HG03280 (cell line): ENCODE results near the gene GGT7.
A peak's percentile ranks its signal among the peaks of the same experiment; 100 is the strongest.
"Not testable (repeated sequence)": the region's sequence is repeated elsewhere in the genome, so short reads cannot be mapped to it uniquely, and the experiment has no call there.

Experiments
- ATAC-seq: cut with Tn5 transposase; IDR thresholded peaks from one replicate; pipeline ENCODE4 v1.9.1; 2021; ENCODE audit warnings: mild to moderate bottlenecking, moderate library complexity; ENCODE audit not compliant: unreplicated experiment

Gene GGT7

DNA sequence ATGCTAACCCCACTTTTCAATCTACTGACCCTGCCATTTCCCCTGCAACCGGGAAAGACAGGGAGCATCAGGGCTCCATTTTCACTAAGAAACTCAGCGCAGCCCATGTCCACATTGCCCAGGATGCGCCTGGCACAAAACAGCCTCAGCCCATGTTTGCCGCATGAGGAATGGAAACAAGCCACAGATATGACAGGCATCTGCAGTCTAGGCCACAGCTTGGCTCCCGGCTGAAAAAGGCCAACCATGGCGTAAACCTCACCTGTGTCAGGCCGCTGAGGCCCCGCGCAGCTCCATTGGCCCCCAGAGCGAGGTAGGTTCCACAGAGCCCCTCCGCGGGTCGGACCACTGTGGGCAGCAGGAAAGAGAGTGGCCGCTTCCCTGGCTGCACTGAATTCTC, 21.7 kb downstream of the GGT7 start:
- ATAC-seq, result no peak

DNA sequence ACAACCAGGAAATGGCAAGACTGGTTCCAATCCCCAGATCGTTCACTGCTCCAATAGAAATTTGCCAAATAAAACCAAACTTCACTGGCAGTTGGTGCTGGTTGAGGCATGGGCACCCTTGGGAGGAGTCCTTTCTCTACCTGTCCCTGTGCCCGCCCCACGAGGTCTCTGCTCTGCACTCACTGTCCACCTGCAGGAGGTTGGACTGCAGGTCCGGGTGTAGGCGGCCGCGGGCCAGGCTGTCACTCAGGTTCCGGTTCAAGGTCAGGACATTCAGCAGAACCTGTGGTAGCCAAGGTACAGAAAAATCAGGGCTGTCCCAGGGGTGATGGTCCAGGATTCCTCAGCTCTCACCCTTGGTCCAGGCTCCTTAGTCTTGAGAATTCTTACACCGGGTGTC, 22.9 kb downstream of the GGT7 start:
- no peak for ATAC-seq

DNA sequence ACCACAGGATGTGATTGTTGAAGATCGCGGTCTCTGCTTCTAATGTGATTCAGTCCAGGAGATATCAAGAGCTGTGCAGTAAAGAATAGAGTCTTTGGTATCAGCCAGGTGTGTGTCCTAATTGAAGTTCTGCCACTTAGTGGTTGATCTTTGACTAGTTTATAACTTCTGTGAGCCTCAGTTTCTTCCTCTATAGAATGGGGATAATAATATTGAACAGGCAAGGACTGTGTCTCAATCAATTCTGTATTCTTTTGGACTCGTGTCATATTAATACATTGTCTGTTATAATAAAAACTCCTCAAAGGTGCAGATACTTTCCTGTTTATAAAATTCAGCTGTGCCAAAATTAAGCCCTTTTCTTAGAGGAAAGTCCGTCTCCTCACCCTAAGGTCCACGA, 24.1 kb downstream of the GGT7 start:
- ATAC-seq, result no peak

DNA sequence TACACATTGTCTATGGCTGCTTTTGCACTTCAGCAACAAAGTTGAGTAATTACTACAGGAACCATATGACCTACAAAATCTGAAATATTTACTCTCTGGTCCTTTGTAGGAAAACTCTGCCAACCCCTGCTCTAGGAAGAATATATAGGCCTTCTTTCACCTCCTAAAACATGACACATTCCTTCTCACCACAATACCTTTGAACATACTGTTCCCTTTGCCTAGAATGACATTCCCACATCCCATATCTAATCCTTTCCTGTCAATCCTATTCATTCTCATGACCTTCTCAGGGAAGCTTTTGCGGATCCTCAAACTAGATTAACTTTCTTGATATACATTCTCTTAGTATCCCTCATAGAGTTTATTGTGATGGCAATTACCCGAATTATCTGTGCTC, 29.2 kb downstream of the GGT7 start:
- ATAC-seq, result no peak

DNA sequence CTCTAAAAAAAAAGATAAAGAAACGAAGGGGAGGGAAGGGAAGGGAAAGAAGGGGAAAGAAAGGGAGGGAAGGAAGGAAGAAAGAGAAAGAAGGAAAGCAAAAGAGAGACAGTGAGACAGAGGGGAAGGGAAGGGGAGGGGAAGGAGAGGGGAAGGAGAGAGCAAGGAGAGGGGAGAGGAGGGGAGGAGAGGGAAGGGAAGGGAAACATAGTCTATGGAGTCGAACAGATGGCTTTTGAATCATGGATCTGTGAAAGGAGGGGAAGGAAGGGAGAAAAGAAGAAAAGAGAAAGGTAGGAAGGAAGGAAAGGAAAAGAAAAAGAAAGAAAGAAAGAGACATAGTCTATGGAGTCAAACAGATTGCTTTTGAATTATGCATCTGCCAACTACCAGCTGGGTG, 30.5 kb downstream of the GGT7 start:
- ATAC-seq, result no peak

DNA sequence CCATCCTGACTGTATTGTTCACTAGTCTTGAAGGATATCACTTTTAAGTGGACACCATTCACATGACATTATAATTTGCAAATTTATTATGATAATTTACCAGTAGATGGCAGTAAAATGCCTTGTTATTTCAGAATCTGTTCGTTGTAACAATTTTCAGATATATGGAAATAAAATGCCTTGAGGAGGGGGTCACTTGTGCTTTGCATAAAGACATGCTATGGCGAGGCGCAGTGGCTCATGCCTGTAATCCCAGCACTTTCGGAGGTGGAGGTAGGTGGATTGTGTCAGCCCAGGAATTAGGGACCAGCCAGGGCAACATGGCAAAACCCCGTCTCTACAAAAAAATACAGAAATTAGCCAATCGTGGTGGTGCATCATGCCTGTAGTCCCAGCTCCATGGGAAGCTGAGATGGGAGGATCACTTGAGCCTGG, 38.2 kb downstream of the GGT7 start:
- ATAC-seq, result no peak

DNA sequence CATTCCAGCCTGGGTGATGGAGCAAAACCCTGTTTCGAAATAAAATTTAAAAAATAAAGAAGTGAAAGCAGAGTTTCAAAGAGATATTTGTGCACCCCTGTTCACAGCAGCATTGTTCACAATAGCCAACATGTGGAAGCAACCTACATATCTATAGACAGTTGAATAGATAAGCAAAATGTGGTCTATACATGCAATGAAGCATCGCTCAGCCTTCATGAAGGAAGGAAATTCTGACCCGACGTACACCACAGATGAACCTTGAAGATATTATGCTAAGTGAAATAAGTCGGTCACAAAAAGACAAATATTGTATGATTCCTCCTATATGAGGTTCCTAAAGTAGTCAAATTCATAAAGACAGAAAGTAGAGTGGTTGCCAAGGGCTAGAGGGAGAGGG, 40.7 kb downstream of the GGT7 start:
- no peak for ATAC-seq

DNA sequence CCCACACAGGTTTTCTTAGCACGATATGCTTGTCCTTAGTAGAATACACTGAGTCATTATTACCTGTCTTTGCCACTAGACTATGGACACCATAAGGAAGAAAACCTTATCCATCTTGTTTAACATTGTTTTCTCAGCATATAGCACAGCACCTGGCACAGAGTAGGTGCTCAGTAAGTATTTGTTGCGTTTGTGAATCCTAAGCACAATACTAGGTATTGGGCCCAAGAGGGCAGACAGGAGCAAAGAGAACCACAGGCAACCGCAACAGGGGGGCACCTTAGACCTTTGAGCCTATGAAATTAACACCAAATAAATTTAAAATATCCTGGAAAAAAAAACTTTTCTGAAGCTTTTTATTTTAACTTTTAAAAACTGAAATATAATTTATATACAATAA, 43.5 kb downstream of the GGT7 start:
- ATAC-seq, result no peak

DNA sequence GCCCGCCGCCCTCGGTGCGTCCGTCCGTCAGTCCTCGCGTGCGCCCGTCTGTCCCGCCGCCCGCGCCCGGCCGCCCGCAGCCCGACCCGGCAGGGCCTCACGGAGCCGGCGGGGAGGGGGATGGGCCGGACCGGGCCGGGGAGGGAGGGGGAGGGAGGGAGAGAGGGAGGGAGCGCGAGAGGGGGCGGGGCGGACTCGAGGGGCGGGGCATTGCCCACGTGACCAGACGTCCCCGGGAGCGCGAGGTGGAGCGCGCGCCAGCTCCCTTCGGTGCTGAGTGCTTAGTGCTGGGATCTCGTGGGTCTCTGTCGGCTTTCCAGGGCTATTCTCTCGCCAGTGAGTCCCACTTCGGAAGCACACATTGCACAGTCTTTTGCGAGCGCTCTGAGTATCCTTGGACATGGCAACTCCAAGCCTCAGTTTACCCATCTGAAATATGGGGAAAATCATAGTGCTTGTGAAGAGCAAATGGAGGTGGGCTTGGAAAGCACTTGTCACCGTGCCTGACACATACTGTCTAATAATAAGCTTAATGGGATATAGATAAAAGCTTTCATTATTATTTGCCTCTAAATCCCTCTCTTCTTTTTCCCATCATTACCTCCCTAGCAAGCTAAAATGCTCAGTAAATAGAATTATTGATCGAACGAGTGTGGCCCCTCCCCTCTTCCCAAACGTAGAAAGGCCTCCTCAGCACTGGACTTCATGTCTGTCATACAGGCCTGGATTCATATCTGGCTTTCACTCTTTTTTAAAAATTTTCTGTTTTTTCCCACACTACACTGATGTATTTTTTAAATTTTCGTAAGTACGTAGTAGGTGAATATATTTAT, 46.9 kb downstream of the GGT7 start, which contains the start of gene NCOA6:
TSS of gene NCOA6 (minus strand) at position 122 of the 833 bp plus-strand sequence. CDS start 43,296 bp downstream, outside the sequence.
- peak; percentile 49 for ATAC-seq

DNA sequence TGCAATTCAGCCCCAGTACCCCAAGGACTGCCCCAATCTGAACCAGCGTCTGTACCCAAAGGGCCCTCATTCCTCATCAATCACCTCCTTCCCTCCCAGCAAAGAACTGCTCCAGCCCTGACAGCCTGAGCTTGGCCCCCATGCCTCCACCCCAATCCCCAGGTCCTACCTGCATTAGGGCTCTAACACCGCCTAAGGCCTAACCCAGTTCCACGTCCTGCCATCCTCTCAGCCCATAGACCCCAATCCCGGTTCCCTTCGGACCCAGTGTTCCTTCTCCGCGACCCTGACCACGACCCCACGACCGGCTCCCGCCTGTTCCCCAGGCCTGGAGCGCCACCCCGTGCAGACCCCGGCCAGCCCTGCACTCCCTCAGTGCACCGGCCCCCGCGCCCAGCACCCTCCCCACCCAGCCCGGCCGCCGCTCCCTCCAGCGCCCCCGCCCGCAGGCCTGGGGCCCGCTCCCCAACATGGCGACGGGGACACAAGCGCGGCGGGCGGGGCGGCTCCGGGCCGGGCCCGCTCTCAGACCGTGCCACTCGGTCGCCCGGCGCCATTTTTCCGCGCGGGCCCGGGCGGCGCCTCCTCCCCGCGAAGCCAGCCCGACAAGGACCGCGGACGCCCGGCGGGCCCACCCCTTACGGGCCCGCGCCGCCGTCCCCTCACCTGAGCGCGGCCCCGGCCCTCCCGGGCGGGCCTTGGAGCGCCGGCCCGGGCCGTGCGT, 47.7 kb downstream of the GGT7 start:
- peak; percentile 80 for ATAC-seq

DNA sequence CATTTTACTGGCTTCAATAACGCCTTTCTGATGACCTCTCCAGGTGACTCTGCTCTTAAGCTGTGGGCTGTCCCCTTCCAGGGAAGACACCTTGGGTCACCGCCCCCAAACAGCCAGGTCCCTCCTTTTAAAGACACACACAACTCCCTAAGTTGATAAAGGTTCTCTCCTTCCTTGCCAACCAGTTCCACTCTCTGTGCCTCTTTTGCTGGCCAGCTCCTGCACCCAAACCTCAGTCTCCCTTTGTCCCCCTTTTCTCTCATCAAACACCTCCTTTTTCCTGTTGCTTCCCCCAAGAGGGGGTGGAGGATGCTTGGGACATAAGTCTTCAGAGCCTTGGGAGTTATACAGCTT, 48.2 kb downstream of the GGT7 start:
- ATAC-seq, result peak; percentile 42

DNA sequence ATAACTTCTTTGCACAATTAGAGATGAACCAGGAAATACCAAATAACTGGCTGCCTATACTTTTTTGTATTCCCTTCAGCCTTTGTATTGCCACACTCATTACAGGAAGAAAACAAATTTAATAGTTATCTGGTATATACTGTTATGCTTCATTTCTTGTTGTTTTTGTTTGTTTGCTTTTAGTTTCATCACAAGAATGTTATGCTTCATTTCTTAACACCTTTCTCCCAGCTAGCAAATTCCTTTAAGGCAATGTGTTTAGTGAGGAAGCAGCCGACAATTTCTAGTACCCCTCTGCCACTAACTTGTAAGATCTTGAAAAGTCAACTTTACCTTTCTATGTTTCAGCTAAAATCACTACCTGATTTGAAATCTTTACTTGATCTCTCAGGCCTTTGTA, 48.6 kb downstream of the GGT7 start:
- no peak for ATAC-seq

DNA sequence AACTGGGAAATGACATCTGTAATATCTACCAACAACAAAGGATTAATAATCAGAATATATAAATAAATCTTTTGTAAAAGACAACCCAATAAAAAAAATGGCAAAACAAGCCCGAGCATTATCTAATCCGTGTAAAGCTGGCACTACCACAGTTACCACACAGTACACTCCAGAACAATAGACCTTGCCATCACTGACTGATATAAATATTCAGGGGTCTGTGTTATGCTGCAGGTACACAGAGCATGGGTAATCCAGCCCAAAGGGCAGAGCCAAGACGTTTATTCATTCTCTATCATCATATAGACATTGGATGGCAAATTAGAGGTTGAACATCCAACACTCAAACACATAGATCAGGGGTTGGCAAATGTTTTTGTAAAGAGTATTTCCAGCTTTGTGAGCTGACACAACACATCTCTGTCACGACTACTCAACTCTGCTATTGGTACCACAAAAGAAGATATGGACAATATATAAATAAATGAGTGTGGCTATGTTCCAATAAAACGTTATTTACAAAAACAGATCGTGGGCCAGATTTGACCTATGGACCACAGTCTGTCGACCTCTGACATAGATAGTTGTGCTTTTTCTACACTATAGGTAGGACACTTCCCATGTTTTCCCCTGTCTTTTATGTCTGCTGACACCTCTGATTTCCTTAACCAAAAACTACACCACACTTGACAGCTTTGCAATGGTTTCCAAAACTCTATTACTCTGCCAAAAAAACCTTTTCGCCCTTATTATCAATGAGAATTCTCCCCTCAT, 51.7 kb downstream of the GGT7 start:
- no peak for ATAC-seq

DNA sequence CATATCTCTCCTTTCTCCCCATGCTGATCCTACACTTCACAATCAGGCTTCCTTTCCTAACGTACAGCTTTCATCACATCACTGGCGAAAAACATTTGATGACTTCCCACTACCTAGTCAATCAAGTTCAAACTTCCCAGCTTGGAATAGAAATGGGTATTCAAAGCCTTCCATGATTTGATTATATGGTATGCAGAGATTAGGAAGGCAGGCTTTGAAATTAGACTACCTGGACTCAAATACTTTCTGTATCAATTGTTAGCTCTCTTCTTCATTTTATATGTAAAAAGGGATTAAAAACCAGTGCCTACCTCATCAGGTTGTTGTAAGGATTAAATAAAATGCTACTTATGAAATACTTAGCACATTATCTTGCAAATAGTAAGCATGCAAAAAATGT, 54.9 kb downstream of the GGT7 start:
- no peak for ATAC-seq

DNA sequence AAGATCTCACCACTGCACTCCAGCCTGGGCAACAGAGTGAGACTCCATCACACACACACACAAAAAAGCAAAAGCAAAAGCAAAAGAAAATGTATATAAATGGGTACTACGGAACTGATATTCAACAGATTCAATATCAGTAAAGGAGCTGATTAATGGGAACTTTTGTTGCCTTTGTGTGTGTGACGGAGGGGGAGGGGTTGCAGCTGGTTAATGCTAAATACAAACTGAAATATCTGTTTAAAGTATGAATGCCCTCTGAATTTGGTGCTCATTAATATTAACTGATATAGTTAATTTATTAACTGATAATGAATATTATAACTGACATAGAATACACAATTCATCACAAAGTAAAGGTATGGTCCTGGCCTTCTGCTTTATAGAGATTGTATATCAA, 55.6 kb downstream of the GGT7 start:
- no peak for ATAC-seq

DNA sequence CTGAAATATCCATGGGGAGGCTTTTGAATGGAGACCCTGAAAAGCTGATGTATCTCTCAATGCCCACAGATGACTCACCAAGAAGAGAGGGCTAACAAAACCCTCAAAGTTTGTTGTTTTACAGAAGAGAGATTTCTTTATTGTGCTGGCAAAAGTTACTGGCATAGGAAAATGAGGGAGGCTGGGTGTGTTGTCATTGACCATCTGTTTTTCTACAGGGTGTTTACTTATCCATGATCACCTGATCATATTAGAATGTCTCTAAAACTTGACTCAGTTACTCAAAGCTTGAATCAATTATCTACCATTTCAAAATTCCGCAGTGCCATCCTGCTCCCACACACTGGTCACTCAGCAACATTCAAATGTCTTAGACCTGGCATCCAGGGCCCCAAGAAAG, 57.0 kb downstream of the GGT7 start:
- ATAC-seq, result no peak

DNA sequence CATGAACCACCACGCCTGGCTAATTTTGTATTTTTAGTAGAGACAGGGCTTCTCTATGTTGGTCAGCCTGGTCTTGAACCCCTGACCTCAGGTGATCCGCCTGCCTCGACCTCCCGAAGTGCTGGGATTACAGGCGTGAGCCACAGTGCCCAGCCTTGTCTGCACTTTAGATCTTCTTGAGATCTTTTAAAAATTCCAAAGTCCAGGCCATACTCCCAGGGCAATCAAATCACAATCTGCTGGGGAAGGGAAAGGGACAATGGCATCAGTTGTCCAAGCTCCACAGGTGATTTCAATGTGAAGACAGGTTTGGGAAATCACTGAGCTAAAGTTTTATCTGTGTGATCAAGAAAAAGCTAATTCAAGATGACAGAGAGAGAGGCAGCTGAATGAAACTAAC, 64.1 kb downstream of the GGT7 start:
- no peak for ATAC-seq

DNA sequence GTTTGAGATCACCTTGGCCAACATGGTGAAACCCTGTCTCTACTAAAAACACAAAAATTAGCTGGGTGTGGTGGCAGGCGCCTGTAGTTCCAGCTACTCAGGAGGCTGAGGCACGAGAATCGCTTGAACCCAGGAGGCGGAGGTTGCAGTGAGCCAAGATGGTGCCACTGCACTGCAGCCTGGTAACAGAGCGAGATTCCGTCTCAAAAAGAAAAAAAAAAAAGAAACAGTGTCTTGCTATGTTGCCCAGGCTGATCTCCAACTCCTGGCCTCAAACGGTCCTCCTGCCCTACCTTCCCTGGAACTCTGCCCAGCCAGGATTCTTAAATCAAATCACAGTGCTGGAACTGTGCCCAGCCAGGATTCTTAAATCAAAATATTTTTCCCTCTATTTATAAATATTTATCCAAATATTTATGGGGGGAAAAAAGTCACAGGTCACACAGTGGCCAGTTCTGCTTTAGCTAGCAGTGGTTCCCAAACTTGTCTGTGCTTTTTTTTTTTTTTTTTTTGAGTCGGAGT, 64.7 kb downstream of the GGT7 start:
- ATAC-seq, result not testable (repeated sequence)

DNA sequence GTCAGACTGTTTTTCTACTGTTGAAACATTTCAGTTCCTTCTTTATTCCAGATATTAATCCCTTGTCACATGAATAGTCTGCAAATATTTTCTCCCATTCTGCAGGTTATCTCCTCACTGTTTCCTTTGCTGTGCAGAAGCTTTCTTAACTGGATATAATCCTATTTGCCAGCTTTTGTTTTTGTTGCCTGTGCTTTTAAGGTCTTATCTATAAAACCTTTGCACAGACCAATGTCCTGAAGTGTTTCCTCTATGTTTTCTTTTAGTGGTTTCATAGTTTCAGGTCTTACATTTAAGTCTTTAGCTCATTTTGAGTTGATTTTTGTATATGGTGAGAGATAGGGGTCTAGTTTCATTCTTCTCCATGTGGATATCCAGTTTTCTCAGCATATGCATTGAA, 66.4 kb downstream of the GGT7 start:
- ATAC-seq, result no peak

DNA sequence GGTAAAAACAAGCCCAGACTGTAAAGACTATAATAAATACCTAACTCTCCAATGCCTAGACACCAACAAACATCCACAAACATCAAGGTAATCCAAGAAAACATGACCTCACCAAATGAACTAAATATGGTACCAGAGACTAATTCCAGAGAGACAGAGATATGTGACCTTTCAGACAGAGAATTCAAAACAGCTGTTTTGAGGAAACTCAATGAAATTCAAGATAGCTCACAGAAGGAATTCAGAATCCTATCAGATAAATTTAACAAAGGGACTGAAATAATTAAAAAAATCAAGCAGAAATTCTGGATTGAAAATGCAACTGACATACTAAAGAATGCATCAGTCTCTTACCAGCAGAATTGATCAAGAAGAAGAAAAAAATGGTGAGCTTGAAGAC, 73.8 kb downstream of the GGT7 start:
- no peak for ATAC-seq

DNA sequence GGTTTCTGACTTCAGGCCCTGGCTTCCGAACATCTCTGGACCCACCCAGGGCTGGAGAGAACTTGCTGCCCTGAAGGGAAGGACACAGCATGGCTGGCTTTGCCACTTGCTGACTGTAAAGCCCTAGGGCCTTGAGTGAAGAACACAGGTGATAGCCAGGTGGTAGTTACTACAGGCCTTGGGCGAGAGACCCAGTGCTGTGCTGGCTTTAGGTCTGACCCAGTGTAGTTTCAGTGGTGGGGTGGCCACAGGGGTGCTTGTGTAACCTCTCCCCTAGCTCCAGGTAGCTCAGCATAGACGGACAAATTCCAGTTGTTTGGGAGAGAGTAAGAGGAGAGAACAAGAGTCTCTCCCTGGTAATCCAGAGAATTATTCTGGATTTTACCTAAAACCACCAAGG, 74.3 kb downstream of the GGT7 start:
- no peak for ATAC-seq
